ENCODE results near the gene EP300. TPM values are rescaled to one million over a fixed set of nuclear protein-coding genes. Genes with fewer than 3 reads are reported as not detected.
"Not testable (repeated sequence)": the region's sequence is repeated elsewhere in the genome, so short reads cannot be mapped to it uniquely, and the experiment has no call there.

Gene EP300
- polyA plus RNA-seq, 10 donors = 28.4 to 47.6 (median 37.0) TPM

DNA sequence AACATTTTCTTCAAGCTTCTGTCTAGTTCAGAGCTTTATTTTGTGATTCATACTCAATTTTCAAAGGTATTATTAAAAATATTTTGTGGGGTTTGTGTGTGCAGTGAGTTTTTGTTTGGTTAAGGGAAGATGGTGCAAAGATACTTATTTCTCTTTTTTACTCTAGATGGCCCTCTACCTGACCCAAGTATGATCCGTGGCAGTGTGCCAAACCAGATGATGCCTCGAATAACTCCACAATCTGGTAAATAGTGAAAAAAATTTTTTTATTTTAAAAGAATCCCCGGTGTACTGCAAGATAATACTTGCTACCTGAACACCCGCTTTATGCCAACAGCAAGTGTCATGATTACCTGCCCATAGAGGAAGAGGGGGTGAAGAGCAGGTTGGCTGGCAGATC, 54.2 kb downstream of the EP300 start:
- DNase-seq = no peak

DNA sequence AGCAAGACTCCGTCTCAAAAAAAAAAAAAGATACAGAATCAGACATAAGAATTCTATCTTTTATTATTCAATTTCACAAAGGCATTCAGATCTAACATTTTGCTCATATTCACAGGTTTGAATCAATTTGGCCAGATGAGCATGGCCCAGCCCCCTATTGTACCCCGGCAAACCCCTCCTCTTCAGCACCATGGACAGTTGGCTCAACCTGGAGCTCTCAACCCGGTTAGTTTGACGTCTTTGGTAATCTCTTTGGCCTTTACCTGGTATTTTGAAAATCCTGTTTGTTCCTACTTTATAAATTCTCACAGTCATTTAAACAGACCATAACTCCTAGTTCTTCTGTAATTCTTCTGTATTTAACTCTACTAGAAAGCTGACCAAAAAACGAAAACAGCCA, 55.3 kb downstream of the EP300 start:
- no peak for DNase-seq

- DNase-seq = no peak
Measured at GRCh38 chr22:41152902-41153301, 60.5 kb downstream of the EP300 start.

DNA sequence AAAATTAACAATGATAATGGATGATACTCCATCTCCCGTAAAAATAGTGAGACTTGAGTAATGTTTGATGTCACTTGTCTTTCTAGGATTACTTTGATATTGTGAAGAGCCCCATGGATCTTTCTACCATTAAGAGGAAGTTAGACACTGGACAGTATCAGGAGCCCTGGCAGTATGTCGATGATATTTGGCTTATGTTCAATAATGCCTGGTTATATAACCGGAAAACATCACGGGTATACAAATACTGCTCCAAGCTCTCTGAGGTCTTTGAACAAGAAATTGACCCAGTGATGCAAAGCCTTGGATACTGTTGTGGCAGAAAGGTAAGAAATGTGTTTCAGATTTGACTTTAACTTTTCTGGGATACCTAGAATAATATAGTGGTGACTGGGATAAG, 64.7 kb downstream of the EP300 start:
- DNase-seq = no peak

DNA sequence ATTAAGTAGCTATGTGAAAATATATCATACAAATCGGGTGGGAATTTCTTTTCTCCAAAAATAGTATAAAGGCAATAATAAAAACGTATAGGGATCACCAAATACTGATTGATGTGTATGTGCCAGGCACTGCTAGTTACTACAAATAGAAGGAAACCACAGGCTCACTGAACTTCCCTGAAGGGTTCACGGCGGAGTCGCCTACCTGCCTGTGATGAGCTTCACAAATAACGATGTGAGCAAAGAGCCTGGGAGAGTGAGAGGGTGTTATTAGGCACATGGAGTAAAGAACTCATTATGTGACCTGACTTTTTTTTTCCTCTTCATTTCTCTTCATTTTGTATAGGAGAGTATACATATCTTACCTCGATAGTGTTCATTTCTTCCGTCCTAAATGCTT, 76.8 kb downstream of the EP300 start:
- no peak for DNase-seq

- no peak for DNase-seq
Measured at GRCh38 chr22:41171996-41172395, 79.6 kb downstream of the EP300 start.

DNA sequence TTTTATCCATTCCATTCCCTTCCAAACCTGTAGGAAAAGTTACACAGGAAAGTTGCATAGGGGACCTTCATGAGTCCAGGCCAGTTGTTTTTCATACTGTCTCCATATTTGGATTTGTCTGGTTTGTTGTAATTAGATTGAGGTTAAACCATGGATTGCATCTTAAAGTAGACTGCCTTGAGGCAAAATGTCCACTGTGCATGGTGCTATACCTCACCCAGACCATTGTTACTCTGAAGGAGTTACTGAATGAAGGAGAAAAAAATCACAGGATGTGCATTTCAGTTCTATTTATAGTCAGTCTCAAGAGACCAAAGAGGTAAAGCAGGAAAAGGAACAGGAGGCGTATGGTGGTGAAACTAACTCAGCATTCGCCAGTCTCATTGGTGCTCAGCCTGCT, 83.2 kb downstream of the EP300 start:
- no peak for DNase-seq

- DNase-seq = peak in 1 of 3 donors; percentile 22
Measured at GRCh38 chr22:41177040-41177621, 84.7 kb downstream of the EP300 start.

- peak; percentile 19 to 34 (median 21) for DNase-seq
Measured at GRCh38 chr22:41177622-41178424, 85.4 kb downstream of the EP300 start.

GRCh38 chr22:41178425-41178975, 86.1 kb downstream of the EP300 start:
- peak in 1 of 3 donors; percentile 18 for DNase-seq

- DNase-seq = not testable (repeated sequence)
Measured at GRCh38 chr22:41180362-41180761, 88.0 kb downstream of the EP300 start.

GRCh38 chr22:41180926-41181325, 88.5 kb downstream of the EP300 start:
- DNase-seq = no peak

- peak in 1 of 3 donors; percentile 23 for DNase-seq
Measured at GRCh38 chr22:41181349-41182241, 89.2 kb downstream of the EP300 start.

DNA sequence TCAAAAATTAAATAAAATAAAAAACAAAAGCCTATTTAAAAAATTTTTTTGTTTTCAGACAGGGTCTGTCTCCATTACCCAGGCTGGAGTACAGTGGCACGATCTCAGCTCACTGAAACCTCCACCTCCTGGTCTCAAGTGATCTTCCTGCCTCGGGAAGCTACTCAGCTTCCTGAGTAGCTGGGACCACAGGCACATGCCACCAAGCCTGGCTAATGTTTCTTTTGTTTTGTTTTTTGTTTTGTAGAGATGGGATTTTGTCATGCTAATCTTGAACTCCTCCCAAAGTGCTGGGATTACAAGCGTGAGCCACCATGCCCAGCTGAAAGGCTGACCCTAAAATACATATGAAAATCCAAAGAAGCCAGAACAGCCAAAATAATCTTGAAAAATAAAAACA, 92.3 kb downstream of the EP300 start:
- DNase-seq = no peak

GRCh38 chr22:41191467-41191866, 99.1 kb downstream of the EP300 start:
- DNase-seq = no peak

DNA sequence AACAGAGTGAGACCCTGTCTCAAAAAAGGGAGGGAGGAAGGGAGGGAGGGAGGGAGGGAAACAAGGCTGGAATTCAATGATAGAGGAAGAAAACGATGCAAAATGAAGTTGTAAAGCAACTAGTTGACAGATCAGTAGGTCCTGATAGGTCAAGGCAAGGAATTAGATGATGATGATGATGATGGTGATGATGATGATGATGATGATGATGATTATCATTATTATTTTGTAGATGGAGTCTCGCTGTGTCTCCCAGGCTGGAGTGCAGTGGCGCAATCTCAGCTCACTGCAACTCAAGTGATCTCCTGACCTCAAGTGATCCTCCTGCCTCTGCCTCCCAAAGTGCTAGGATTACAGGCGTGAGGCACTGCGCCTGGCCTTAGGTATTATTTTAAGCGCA, 101.4 kb downstream of the EP300 start:
- DNase-seq = no peak

GRCh38 chr22:41197038-41197972, 104.9 kb downstream of the EP300 start:
- peak; percentile 69 to 93 (median 83) for DNase-seq

DNA sequence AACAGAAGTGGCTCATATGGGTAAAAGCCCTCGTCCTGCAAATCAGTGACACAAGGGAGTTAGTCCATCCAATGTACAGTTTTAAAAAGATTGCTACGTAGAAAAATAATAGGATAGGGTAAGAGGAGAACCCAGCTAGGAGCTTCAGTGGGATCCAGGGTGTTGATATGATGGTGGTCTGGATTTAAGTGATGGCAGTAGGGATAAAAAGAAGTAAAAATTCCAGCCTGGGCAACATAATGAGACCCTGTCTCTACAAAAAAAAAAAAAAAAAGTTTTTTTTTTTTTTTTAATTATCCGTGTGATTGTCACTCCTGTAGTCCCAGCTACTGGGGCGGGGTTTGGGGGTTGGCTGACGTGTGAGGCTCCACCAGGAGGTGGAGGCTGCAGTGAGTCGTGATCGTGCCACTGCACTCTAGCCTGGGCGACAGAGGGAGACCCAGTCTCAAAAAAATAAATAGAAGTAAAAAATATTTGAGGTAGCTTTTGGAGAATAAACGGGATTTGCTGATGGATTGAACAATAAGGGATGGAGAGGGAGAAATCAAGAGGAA, 105.7 kb downstream of the EP300 start:
- DNase-seq = no peak

DNA sequence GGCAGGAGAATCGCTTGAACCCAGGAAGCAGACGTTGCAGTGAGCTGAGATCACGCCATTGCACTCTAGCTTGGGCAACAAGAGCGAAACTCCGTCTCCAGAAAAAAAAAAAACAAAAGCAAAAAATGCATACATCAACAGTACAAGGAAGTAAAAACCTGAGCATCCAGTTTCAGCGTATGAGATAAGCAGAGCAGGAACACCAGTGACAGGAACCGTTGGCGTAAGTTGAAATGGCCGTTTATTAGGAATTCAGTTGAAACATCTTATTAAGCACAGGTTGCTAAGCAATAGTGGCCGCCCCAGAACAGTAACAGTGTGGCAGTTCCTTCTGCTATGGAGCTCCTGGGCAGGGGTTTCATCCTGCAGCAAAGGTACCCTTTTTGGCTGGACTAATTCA, 108.7 kb downstream of the EP300 start:
- no peak for DNase-seq

- no peak for DNase-seq
Measured at GRCh38 chr22:41203118-41203517, 110.7 kb downstream of the EP300 start.

DNA sequence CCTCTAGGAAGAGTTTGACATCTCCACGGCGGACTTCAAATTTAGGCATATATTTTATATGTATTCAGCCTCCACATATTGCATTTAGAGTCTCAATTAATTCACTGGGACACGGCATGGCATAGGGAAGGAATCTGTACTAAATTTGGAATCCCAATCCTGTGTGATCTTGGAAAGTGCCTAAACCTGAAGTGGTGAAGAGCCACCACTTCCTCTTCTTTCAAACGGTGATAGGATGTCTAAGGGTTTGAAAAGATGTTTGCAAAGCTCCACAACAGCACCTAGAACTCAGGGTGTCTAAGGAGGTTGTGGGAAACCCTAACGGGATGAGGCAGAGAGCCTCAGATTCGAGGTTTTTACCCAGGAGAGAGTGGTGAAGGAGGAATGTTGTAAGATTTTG, 111.7 kb downstream of the EP300 start:
- no peak for DNase-seq
